Stimulated activated CD4-positive, alpha-beta T cell treated with anti-CD3 and anti-CD28 coated beads, TNF-alpha, amount 100 ng/mL, for 4 hours (primary cell): Measurements from ENCODE around the gene ASIC3.
"Not testable (repeated sequence)": the region's sequence is repeated elsewhere in the genome, so short reads cannot be mapped to it uniquely, and the experiment has no call there.

Source experiments
- DNase-seq, 3 experiments: peaks; one replicate each; pipeline ENCODE4 v3.0.0-alpha.2; 2020; ENCODE audit warnings: low read depth in 3 of 3

The ASIC3 gene

GRCh38 chr7:151032936-151033863 is 15.1 kb upstream of the ASIC3 start:
- DNase-seq, result no peak

- DNase-seq, result no peak
Observed at GRCh38 chr7:151033864-151034249, 14.5 kb upstream of the ASIC3 start.

DNA sequence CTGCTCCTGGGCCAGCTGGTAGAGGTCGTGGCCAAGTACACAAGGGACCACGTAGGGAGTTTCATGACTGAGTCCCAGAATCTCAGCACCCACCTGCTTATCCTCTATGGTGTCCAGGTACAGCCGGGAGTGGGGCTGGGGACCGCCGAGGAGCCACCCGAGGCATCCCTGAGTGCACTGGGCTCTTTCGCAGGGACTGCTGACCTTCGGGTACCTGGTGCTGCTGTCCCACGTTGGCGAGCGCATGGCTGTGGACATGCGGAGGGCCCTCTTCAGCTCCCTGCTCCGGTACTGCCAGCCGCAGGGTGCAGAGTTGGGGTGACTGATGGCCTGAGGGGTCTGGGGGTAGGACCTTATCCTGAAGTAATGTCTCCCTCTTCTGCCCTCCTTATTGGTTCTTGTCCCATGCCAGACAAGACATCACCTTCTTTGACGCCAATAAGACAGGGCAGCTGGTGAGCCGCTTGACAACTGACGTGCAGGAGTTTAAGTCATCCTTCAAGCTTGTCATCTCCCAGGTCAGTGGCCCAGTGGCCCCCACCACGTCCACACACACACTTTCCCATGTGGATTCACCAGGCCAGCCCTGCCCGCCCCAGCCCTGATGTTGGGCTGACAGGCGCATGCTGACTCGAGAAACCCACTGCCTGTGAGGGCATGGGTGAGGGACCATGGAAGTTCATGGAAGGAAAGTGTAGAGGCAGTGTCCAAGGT is 13.9 kb upstream of the ASIC3 start:
- no peak for DNase-seq

GRCh38 chr7:151035026-151035717 is 13.2 kb upstream of the ASIC3 start:
- DNase-seq, result no peak

DNA sequence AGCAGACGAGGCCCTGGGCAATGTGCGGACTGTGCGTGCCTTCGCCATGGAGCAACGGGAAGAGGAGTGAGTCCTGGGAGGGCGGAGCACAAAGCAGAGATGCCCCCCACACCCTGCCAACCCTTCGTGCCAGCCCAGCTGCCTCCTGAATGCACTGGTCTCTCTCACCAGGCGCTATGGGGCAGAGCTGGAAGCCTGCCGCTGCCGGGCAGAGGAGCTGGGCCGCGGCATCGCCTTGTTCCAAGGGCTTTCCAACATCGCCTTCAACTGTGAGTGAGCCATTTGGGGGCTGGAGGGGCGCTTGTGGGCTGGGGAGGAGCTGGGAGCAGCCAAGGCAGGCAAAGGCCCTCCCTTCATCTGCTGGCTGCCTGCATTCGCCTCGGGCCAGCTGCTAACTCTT is 12.4 kb upstream of the ASIC3 start:
- DNase-seq, result no peak

DNA sequence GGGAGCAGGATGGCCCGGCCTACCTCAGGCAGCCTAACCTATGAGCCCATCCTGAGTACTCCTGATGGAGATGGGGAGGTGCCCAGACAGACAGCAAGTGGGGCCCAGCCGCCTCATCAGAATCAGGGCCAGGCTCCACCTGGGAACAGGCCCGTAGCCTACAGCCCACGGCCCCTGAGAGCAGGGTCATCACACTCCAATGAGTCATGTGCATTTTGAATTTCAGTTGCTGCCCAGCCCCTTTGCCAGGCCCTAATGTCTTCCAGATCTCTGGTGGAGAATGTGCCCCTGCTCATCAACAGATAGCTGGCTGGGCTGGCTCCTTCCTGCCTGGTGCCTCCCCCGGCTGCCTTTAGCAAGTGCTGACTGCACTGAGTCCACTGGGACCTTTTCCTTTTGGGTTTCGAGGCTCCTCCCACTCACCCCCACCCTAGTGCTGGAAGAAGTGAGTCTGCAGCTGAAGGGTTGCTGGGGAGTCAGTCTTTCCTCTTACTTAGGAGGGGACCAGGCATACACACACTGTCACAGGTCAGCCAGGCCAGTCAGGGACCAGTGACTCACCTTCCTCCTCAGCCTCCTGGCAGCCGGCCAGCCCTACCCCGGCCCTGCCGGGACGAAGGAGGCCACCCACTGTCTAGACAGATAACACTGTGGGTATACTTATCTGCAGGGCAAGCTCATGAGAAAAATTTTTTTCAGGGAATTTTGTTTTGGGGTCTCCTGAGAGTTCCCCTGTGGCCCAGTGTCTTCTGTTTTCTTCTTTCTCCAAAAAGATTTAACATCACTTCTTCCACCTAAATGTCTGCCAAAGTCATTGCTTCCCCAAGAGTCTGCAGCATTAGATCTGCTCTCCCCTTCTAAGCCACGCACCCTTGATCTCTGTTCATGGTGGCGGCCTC is 9.1 kb upstream of the ASIC3 start:
- peak; percentile 52 to 63 (median 60) for DNase-seq

DNA sequence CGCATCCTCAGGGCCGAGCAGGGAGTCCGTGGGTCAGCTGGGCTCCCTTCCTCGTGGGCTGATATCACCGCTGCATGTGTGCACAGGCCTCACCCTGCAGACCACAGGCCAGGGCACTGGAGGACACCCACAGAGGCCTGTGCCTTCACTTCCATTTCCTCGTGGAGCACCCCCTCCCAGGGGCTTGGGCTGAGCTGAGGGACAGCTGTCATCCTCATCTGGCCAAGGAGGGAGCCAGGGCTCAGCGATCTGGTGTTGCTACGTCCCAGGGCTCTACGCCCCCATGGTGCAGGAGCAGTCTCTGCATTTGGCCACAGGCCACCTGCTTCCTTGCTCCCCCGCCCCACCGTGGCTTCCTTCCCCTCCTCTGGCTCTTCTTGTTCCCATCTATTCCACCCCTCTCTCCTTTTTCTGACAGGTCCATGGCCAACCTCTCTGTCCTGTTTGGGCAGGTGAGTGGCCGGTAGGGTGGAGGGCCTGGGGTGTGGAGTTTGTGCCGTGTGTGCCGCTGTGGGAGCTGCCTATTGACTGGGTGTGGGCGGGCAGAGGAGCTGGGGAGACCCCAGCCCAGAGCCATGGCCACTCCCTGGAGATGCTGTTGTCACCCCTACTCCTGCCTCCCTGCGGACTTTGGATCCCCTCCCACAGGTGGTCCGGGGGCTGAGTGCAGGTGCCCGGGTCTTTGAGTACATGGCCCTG is 8.3 kb upstream of the ASIC3 start:
- no peak for DNase-seq

DNA sequence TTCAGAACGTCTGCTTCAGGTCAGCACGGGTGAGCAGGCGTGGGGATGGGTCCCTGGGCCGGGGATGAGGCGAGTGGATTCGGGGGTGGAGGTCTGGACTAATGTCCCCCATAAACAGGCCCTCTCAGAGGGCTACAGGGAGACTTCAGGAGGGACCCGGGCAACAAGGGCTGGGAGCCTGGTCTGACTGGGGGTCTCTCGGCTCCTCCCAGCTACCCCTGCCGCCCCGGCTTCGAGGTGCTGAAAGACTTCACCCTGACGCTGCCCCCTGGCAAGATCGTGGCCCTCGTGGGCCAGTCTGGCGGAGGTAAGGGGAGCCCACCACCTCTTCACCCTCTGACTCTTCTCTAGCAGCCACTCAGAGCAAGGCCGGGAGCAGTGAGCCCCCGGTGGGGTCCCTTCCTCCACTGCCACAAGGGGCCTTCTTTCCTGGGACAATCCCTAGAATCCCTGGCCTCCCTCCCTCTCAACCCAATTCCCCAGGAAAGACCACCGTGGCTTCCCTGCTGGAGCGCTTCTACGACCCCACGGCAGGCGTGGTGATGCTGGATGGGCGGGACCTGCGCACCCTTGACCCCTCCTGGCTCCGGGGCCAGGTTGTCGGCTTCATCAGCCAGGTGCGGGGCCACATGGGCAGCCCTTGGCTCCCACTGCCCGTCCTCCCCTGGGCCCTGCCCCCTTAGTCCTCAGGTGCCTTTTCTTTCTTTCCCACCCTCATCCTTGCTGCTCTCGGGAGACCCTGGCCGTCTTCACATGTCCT is 7.5 kb upstream of the ASIC3 start:
- DNase-seq, result no peak

- not testable (repeated sequence) for DNase-seq
Observed at GRCh38 chr7:151043449-151043848, 4.9 kb upstream of the ASIC3 start.

DNA sequence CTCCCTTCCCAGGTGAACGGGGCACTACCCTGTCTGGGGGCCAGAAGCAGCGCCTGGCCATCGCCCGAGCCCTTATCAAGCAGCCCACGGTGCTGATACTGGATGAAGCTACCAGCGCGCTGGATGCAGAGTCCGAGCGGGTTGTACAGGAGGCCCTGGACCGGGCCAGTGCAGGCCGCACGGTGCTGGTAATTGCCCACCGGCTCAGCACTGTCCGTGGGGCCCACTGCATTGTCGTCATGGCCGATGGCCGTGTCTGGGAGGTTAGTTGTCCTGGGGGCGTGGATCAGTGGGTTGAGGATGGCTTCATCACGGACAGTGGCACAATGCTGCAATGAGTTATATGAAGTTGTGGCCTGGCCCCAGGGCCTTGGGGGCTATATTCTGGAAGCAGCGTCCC is 4.4 kb upstream of the ASIC3 start:
- DNase-seq, result no peak

- DNase-seq, result no peak
Observed at GRCh38 chr7:151045262-151045661, 3.1 kb upstream of the ASIC3 start.

GRCh38 chr7:151045967-151046366 is 2.4 kb upstream of the ASIC3 start:
- DNase-seq, result no peak

GRCh38 chr7:151046603-151047573 is 1.4 kb upstream of the ASIC3 start:
- no peak for DNase-seq

GRCh38 chr7:151048911-151049463 is 656 bp downstream of the ASIC3 start:
- no peak for DNase-seq

GRCh38 chr7:151051108-151051507 is 2.8 kb downstream of the ASIC3 start:
- DNase-seq, result peak in 2 of 3 experiments; percentile 10 to 13

DNA sequence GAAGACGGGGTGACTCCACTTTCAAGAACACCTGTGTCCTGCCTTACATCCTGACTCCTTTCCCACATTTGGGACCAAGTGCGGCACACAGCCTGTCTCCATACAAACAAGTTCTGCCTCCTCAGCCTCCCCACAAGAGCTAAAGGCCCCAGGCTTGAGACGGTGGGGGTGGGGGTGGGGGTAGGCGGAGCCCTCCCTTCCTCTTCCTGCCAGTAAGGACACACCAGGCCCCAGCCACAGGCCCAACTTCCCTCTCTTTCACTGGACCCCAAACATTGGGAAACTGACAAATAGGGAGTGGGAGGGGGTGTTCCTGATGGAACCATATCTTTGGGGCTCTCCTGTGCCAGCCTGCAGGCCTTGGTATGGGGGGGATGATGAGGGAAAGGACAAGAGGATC is 4.8 kb downstream of the ASIC3 start:
- DNase-seq, result no peak

DNA sequence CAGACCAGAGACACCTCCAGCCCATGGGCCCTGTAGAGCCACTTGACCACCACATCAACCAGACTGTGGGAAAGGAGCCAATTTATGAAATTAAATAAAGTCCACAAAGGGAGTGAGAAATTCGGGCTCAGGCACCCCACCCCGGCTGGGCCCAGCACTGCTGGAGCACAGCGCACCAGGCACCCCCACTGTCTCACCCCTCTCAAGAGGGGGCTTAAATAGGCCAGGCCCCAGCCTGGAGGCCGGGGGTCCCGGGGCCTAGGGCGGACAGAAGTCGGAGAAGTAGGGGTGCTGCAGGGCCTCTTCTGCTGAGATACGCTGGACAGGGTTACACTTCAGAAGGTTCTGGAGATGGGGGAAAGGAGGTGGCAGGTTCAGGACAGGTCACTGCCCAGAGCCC is 5.4 kb downstream of the ASIC3 start:
- no peak for DNase-seq

GRCh38 chr7:151056283-151056665 is 7.9 kb downstream of the ASIC3 start:
- no peak for DNase-seq
